Stimulated activated naive CD8-positive, alpha-beta T cell treated with anti-CD3 and anti-CD28 coated beads, Interleukin-15, Interleukin-2, amounts not matched to agents 100 U/mL and 50 U/mL, for 24 hours (primary cell): ENCODE measurements around the gene STXBP5.

Experiments
- ATAC-seq: fragments of 150-1000 bp; cut with Tn5 transposase; one replicate; pipeline ENCODE4 v1.10.0; 2021
- DNase-seq: peaks from one replicate; pipeline ENCODE4 v3.0.0; 2021

Gene STXBP5

DNA sequence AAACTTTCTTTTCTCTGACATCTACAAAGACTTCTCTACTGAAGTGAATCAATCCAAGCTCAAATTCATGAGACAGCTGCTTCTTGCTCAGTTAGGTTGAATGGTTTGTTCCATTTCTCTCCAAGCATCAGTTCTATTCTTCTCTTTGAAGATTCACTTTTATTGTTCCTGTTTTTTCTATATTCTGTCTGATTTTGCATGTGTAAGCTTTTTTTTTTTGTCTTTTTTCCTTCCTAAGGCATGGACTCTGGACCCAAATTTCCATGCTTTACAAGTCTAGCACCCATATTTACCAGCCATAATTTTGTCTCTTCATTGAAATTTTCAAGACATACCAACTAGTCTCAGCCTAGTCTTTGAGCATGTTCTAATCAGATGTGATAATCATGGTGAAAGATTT is 25.9 kb upstream of the STXBP5 start:
- ATAC-seq, result no peak
- no peak for DNase-seq

DNA sequence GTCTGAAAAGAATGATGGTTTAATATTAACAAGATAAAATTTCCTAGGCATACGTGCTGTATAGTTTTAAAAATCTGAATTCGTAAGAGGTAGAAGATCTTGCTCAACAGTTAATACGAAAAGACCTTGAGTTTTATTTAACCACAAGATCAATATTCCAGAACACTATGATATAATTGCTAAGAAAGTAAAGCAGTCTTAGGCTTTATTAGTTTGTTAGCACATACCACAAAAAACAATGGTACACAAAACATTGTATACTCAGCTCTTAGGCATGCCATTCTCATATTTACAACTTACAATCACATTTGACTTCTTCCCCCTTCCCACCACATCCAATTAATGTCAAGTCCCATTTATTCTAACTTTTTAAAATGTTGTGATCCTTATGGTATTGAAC is 24.4 kb upstream of the STXBP5 start:
- ATAC-seq (no peak), DNase-seq (no peak)

DNA sequence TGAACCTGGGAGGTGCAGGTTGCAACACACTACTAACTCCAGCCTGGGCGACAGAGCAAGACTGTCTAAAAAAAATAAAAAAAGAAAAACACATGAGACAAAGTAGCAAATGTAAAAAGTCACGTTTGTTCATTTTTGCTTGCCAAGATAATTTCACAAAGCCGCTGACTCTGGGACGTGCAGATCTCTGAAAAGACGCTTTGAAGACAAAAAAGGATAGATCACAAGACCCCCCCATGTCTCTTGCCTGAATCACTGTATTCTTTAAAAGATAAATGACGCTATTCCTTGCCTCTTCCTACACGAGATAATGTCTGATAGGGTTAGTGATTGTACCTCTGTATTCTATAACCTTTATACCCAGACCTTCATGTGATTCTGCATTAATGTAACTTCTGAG is 23.3 kb upstream of the STXBP5 start:
- DNase-seq (no peak), ATAC-seq (no peak)

DNA sequence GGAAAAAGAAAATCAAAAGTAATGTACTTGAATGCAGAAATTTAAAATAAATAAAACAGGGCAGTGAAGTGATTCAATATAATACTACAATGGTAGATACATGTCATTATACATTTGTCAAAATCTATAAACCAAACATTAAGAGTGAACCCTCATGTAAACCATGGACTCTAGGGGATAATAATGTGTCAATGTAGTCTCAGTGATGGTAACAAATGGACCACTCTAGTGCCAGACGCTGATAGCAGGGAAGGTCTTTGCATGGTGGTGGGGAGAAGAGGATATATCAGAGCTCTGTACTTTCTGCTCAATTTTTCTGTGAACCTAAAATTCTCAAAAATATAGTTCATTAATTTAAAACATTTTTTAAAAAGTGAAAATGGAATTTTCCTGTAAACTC is 19.8 kb upstream of the STXBP5 start:
- no peak for DNase-seq
- ATAC-seq, result no peak

DNA sequence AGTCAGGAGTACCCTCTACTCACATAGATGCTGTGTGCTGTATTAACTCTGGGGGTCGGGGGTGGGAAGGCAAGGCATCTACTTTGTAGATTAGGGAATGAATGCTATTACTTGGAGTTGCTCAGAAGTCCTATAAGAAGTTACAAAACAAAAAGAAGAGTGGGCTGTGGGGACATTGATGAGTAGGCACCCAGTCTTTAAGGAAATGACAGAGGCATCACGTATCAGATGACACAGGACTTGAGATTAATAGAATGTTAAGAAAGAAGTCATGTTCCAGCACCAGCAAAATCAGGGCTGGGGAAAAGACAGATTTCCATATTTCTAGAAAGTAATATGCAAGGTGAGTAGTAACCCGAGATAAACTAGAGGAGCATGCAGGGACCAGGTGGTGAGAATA is 19.0 kb upstream of the STXBP5 start:
- DNase-seq (no peak), ATAC-seq (no peak)

DNA sequence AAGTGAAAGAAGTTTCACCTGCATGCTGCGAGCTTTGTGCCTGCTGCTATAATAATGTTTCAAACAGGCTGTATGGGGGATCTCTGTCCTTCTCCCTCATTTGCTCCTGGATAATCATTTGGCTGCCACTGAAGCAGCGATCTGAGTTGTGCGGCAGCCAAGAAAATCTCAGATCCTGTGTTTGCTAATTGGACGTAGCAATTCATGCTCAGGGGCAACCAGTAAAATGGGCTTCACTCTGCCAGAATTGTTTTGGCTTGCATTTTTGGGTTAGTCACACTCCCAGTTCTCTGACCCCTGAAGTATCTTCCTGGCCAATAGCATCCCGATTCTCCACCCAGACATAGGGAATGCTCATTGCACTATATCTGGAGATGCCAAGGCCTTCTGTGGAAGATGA is 13.7 kb upstream of the STXBP5 start:
- ATAC-seq (no peak), DNase-seq (no peak)

DNA sequence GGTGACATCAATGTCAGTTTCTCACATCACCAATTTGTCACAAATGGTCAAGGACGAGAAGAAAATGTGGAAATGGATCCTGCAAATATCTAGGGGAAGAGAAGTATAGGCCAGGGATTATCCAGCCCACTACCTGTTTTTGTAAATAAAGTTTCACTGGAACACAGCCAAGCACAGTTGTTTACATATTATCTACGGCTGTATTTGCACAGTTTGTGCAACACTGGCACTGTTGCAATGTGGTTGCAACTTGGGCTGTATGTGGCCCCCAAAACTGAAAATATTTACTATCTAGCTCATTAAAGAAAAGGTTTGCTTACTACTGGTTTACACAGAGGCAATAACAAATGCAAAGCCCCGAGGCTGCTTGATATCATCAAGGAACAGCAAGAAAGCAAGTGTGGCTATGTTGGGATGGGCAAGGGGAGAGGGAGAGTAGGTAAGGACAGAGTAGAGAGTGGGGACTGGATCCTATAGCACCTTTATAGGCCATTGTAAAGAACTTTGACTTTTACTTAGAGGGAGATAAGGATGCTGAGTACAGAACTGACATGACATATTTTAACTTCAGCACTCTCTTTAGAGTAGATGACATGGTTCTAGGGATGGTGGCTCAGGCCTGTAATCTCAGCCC is 11.8 kb upstream of the STXBP5 start:
- ATAC-seq (no peak), DNase-seq (no peak)

DNA sequence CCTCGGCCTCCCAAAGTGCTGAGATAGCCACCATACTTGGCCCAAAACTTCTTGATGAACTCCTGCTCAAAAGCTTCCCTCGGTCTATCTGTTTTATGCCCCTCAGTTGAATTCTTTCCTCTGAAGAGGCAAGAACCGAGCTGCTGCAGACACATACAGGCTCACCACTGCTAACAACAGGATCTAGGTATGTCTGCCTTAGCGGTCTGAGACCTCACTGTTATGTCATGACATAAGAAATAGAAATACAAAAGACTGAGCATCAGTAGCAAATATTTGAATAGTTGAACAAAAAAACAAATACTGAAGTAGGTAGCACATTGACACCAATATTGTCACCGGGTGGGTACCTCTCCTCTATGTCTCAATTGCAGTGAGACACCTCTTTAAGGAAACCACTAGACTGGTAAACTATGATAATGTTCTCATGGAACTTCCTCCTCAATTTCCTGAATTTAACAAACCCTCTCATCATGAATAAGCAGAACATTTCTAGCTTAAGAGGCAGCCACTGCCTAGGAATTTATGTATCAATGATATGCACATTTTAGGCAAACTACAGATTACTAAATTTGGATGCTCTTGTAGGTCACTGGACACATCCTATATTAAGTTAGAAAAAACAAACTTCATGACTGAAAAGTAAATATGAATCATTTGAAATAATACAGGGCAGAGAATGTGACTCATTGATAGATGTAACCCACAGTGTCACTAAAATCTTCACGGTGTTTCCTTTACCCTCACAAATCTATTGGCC is 9.4 kb upstream of the STXBP5 start:
- ATAC-seq (peak; percentile 85), DNase-seq (no peak)

DNA sequence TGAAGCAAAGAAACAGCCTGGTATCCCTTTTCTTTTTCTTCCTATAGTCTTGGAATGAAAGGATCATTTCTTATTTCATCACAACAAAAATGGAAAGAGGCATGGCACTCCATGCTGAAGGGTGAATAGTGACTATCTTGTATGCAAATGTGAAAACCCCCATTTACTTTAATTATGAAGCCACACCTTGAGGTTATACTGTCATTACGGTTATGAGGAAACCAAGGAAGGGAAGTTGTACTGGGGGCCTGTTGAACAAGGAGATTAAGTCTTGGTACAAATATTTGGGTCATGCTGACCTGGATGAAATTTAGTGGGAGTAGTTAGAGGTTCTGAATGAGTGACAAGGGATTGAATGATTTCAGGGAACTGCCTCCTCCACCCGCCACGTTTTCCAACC is 8.7 kb upstream of the STXBP5 start:
- DNase-seq (no peak), ATAC-seq (peak; percentile 66)

DNA sequence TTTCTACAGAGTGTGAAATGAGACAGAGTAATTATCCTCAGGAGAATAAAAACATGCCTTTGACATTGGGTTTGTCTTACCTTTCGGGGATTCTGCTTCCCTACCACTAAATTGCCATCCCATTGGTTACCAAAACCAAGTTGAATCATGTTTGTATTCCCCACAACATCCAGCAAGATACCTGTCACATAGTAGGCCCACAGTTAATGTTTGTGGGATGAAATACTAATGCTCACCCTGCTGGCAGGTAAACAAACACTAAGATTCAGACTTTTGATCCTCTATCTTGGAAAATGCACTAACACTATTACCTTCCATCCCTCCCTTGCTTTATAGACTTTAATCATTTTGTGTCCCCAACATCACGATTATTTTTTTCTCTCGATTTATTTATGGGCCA is 8.2 kb upstream of the STXBP5 start:
- no peak for DNase-seq
- no peak for ATAC-seq

DNA sequence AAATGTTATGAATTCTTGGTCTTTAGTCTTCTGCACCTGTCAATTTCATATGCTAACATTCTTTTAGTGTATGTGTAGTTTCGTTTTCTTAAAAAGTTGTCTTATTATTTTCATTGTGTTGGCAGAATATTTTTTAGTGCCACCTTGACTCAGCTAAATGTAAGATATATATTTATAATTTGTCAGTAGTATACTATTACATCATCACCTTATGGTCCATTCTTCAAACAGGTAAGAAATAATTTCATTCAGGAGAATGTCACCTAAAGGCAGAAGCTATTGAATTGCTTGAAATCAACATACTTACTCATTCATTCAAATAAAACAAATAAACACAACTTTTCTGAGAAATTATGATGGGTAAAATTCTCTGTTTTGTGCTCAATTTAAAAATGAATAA is 3.5 kb upstream of the STXBP5 start:
- DNase-seq (no peak), ATAC-seq (no peak)

DNA sequence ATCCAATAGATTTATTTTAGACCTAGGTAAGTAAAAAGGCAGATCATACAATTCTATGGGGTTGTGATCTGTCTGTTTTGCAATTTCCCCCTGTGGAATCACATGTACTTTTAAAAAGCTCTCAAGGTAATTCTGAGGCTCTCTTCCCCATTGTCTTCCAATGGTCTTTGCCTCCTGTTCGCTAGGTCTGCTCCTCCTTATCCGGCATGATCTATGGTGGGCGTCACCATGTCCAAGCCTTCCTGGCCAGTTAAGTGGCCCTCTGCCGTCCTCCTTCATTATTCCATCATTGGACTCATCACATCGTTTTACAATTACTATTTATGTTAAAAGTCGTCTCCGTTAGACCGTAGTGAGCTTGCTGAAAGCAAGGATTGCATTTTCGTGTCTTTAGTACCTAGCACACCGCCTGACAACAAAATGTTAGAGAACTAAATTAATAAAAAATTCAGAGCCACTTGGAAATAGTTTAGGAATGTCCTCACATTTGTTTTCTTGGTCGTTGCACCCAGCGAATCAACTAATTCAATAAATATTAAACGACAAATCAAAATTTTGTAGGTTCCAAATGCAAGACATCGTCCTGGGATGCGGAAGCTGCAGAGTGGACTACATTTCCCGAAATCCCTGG is 2.2 kb upstream of the STXBP5 start:
- peak; percentile 19 for DNase-seq

DNA sequence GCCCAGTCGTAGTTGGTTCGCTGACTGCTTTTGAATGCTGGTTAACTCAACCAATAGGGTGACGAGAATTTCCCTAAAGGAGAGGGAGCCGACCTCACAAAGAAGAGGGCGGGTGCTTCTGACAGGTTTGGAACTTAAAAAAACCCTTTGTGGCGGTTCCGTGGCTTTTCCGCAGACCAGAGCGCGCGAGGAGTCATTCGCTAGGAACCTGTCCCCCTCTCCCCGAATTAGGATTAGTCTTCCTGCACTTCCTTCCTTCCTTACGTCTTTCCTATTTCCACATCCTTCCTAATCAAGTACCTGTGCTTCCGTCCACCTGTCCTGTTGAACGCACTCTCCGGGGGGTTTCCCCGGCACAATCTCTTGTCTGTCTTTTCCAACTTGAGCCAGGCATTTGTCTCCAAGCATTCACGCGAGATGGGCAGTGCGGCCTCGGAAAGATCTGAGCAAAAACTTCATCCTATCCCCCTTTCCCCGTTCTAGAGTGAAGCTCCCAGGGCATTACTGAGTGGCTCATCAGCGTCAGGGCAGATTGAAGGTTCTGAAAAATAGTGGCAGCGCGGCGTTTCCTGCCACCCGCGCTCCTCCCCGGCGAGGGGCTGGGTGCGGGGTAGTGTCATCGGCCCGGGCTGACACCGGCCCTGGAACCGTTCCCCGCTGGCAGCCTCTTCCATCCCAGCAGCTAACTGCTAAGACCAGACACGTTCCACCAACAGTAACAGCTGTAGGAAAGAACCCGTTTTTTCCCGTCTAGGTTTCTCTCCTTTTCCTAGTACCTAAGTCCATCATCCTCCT is 1.5 kb upstream of the STXBP5 start:
- DNase-seq, result peak; percentile 74
- peak; percentile 84 for ATAC-seq

More for the DNA sequence above, 2.2 kb upstream of the STXBP5 start:
- no peak for ATAC-seq

DNA sequence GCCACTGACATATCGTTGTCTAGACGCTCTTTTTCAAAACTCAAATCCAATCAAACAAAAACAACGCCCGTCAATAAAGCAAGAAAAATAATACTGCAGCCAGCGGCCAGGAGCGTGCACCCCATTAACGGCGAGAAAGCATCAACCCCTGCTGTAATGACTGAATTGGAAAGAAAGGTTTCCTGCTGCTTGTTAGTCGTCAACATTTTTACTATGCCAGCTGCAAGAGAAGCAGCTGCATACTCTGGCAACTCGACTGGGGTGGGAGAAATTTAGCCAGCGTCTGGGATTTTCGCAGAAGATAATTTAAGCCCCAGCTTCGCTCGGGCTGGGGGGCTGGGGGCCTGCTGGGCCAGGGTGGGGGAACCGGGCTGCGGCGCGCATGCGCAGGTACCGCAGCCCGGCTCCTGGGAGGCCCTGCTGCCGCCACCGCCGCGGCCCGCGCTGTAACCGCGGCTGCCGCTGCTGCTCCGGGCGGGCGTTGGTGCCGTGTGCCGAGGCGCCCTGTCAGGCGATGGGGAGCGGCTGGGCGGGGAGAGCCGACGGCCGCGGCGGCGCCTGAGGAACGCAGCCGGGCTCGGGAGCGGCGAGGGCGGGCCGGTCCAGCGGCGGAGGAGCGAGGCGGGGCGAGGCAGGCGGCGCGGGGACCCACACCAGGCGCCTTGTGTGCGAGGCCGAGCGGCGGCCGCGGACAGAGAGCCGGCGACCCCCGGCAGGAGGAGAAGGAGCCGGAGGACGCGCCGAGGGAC is 732 bp upstream of the STXBP5 start:
- ATAC-seq (peak; percentile 64), DNase-seq (peak; percentile 70)

DNA sequence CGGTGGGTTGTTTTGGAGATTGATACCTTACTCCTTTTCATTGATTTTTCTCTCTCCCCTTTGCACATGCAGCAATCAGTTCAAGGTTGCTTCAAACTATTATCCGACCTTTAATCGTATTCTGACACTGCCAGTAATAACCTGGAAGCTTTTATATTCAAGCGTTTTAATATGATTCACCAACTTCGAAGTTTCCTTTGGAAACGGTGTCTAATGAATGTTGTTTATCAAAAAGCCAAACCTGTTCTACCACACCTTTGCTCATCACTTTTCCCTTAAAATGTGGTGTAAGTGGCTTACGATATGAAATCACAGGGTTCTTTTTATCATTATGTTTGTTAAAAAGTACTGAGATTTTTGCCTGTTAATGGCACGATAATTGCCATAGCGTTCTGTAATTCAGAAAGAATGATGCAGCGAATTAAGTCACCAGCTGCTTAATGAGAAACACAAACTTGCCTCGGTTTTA is 660 bp downstream of the STXBP5 start:
- ATAC-seq (no peak), DNase-seq (no peak)

DNA sequence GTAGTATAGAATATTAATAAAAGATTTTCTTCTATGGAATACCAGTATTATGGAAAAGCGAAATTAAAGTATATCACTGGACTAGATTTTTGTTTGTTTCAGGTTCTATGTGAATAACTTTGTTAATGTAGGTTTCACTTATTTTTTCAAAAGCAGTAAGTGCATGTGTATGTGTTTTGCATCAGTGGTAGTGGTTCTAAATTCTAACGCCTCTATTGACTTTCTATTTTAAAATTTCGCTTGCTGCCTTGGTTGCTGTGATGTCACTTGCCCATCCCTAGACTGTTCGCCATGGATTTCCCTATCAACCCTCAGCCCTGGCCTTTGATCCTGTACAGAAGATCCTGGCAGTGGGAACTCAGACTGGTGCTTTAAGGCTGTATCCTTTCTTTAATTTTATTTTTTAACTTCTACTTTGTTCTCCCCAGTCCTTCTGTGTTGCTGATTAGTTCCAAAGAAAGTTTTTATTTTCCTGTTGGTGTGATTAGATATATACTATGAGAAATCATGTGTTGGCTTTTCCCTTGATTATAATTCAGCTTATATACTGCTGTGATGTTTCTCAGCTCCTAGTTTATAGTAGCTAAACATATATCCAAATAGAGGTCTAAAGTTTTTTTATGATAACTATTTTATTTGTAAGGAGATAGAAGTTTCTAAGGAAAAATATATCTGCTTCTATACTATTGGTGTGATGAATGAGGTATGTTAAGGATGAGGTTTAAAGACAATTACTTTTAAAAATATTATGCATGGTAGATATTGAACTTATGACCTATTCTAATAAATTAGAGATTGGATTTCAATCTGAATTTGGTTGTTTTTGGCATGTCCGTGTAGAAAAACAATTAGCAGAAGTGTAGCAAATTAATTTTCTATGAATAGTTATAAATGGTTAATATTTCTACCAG is 1.7 kb downstream of the STXBP5 start:
- ATAC-seq (no peak), DNase-seq (no peak)

DNA sequence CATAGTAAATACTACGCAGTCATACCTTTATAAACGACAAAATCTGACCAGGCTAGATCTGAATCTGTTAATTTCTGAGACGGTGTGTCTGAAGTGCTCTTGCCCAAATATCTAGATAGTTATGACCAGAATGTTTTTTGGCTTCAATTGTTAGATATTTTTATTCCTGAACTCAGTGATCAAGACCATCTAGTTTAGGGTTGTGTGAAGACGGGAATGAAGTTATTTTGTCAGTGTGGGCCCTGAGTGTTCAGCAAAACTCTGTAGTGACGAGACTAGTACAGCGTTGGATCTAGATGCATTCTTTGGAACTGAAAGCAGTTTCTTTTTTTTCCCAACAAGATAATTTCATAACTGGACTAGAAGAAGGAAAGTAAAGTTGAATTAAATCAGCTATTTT is 3.1 kb downstream of the STXBP5 start:
- DNase-seq (no peak), ATAC-seq (no peak)

DNA sequence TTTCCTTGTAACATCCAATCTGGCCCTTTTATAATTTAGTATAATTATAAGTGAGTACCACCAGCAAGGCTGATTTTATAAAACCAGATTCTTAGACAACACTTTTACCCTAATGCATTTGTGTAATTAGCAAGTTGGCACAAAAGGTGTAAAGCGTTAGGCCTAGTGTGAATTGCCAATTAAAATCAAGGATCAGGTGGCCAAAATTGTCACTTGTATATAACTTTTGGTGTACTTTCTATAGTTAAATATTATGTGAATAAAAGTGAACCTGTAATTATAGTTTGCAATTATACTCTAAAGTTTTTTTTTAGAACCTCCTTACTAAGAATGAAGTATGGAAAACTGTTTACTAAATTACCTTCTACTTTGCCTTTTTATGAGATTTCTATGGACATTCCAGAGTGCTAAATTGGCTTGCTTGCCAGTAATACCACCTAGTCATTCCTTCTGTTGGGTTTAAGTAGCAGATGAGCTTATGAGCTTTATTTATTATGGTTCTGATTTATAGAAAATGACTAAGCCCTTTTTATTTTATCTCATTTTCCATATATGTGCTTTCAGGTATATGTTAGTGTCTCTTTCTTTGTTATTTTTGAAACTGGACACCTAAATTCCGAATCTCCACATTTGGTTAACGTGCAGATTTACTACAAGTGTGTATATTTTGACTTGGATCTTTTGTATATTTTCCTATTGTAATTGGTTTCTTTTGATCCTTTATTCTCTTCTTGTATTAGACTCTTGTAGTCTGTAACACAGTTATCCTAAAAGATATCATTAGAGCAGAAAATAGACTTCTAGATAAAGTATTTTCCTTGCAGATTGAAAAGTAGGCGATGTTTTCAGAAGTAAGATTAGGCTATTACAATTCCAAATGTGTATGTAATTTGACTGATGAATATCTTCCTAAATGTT is 3.9 kb downstream of the STXBP5 start:
- no peak for ATAC-seq
- DNase-seq, result no peak

DNA sequence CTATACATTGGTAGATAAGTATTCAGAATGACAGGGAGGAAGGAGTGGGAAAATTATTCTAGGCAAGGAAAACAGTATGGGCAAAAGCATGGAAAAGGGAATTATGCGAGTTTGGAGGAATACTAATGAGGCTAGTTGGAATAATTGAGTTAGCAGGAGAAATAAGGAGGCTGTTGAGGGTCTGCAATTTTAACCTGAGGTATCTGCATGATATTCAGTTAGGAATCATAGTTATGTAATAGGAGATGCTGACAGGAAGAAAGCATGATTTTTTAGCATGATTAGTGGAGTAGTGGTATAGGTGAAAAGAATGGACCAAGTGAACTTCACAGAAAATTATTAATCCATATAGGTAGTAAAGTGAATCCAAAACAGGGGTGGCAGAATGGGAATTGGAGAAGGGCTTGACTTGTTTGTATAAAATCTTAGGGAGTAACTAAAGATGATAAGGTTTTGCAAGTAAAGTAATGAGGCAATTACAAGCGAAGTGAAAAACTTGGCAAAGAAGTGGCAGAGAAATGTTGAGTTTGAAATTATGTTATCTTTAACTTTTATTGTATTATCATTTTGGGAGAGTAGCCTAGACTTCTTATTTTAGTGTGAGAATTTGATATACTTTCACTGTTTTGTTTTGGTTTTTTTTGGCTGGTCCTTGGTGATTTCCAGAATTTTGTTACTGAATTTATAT is 5.7 kb downstream of the STXBP5 start:
- no peak for ATAC-seq
- no peak for DNase-seq
